CD4-positive, alpha-beta T cell treated with Interferon alpha-2 for 1 hour (primary cell): ENCODE results near the gene NQO2.
"Not testable (repeated sequence)": the region's sequence is repeated elsewhere in the genome, so short reads cannot be mapped to it uniquely, and the experiment has no call there.

Experiments
- DNase-seq, 2 donors: peaks; one replicate each; pipeline ENCODE4 v3.0.0-alpha.2; 2020 to 2022

The NQO2 gene

DNA sequence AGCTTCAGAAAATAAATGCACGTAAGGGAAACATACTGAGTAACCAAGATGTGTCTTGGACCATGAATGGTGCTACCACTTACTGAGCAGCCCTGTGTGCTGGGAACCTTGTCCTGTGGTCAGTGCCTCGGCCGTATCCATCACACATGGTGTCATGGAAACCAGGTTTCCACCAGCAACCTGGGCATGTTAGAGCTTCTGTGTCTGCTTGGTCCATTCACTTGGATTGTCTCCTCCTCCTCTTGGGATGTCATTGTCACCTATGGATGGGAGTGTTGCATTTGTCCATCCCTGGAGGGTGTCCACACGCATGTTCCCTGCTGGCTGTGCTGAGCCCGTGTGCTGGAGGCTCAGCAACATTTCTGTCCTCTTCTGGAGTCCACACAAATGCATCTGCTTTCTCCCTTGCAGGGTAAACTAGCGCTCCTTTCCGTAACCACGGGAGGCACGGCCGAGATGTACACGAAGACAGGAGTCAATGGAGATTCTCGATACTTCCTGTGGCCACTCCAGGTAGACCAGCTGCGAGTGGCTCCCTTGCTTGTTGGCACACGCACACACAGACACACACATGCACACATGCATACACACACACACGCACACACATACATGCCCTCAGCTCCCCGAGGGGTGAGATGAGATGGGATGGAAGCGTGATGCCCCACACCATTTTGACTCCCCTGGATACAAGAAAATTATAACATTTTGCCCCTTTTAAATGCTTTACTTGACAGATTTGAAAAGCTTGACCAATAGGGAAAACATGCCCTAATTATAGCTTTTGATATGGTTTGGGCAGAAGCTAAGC is 17.0 kb downstream of the NQO2 start:
- no peak for DNase-seq

DNA sequence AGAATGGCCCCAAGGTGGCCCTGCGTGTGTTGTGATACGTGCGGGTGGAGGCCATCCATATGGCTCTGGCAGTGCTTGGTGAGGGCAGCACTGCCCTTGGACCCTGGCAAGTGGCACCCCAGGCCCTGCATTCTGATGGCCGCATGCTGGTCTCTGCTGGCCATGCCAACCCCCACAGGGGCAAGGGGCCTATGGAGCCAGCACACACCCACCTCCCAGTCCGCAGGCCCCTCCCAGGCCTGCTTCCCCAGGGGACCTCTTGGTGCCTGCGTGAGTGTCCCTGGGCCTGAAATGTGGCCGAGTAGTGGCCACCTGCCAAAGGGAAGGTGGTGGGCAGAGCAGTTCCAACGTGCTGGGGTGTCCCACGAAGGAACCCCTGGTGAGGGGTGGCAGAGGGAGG is 17.6 kb downstream of the NQO2 start:
- DNase-seq: no peak

DNA sequence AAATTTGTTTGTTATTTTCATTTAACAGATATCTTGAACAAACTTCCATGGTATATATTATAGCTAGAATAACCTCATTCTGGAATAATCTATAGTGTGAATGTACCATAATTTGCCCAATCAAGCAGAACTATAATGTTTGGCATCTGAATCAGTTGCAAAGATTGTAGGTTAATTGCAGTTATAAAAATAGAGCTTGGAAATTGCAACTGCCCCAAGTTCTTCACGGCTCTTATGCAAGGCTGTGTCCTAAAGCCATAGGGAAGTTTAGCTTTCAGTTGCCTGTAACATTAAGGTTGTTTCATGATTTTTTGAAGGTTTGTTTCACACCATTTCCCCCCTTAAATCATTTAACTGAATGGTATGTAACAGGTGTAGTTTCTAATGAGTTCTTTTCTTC is 19.4 kb downstream of the NQO2 start:
- no peak for DNase-seq

DNA sequence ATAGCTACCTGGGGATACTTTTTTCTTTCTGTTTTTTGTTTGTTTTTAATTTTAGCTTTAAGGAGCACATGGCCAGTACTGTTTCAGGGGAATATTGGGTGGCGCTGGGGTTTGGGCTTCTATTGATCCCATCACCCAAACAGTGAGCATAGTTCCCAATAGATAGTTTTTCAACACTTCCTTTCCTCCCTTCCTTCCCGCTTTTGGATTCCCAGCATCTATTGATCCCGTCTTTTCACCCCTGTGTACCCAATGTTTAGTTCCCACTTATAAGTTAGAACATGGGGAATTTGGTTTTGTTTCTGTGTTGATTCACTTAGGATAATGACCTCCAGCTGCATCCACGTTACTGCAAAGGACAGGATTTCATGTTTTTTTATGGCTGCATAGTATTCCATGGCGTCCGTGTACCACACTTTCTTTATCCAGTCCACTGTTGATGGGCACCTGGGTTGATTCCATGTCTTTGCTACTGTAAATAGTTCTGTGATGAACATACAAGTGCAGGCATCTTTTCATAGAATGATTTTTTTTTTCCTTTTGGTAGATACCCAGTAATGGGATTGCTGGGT is 20.1 kb downstream of the NQO2 start:
- DNase-seq: no peak

DNA sequence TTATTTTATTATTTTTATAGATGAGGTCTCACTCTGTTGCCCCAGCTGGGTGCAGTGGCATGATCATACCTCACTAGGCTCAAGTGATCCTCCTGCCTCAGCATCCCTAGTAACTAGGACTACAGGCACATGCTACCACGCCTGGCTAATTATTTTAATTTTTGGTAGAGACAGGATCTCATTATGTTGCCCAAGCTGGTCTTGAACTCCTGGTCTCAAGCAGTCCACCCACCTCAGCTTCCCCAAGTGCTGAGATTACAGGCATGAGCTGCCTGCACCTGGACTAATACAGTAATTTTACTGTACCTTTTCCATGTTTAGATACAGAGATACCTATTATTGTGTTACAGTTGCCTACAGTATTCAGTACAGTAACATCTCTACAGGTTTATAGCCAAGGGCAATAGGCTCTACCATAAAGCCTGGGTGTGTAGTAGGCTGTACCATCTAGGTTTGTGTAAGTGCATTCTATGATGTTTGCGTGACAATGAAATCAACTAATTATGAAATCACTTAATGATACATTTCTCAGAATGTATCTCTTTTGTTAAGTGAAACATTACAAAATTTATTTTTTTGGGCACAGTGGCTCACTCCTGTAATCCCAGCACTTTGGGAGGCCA is 21.4 kb downstream of the NQO2 start:
- DNase-seq: not testable (repeated sequence)

DNA sequence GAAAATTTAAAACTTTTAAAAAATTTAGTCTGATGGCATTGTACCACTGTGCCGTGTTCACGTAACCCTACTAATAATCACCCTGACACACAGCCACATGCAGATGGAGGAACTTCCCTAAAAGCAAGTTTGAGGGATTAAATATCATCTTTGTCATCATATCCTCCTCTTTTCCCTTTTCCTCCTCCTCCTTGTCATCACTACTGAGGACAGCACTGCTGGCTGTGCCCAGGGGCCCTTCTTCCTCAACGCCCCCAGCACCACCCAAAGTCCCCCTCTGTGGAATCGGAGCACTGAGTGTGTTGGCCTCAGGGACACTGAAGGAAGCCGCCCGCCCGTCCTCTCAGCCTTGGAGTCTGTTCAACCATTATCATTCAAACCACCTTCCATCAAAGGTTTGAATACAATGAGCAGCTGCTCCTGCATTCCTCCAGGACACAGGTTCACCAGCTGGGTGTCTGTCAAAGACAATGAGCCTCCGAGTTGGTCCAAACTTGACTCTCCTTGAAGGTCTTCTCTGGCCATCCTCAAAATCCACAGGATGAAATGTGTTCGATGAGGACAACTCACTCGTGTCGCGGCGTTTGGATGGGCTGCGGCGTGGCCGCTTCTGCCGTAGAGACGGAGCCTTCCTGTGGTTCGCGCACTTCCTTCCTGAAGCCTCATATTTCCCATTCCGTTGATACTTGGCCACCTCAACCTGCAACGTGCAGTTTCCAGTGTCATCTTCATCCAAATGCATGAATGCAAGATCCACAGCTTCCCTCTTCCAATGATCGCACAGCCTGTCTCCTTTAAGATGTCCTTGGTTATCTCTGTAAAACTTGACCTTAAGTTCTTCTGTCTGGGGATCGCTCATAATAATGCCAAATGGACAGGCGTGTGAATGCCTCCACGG is 23.3 kb downstream of the NQO2 start:
- DNase-seq: peak in 1 of 2 donors; percentile 29

DNA sequence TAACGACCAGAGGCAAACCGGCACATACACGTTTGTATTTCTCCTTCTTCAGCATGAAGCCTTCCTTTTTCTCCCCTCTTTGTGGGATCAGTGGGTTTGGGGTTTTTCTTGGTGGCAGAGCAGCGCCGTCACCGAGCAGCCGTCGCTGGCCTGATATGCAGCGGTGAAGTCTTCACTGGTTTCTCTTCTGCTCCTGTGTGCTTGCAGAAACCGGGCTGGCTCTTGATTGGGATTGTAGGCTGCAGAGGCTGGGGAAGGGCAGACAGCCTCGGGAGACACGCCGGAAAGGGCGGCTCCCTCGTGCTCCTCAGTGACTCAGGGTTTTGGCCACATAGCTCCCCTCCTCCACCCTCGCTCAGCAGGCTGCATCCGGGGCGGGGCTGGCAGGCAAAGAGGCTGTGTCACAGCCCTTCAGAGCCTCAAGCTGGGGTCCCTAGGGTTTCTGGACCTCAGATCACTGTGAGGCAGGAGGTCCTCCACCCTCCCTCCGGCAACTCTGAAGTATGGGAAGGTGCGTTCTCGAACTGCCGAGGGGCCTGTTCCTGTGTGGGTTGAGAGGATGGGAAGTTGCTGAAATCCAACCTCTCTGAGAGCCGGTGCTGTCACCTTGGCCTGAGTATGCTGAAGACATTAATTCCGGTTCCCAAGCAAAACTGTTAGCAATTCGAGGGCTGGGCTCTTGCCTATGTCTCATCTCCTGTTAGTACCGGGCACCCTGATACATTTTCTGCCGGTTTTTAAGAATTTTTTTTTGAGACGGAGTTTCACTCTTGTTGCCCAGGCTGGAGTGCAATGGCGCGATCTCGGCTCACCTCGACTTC is 24.2 kb downstream of the NQO2 start:
- peak; percentile 83 to 84 for DNase-seq

DNA sequence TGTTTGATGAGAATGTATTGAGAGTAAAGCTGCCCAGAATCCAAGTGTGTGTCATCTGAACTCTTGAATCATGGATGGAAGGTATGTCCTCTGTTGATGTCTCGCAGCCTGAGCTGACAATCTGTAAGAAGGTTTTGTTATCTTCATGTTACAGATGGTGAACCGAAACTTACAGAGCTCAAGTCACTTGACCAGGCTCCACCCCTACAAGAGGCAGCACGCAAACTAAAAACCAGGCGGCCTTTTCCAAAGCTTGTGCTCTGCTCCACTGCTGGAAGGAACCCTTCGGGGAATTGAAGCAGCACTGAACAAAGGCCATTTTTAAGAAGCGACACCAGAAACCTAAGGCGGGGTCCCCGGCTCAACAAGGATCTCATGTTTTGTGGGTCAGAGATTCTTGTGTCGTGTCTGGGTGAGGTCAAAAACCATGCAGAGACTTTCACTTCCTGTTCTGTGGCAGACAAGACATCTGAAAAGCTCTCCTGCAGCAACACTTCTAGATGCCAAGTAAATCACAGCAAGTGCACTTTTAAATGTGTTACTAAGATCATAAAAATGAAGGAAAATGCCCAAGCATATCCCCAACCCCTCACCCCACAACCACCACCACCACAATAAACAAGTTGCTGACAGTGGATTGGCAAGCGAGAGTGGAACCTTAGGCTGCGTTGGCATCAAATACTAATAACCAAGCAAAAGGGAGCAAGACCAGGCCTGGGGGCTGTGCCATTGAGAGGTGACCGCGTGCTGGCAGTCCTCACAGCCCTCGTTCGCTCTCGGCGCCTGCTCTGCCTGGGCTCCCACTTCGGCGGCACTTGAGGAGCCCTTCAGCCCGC is 27.3 kb downstream of the NQO2 start:
- DNase-seq: peak; percentile 47 to 79

DNA sequence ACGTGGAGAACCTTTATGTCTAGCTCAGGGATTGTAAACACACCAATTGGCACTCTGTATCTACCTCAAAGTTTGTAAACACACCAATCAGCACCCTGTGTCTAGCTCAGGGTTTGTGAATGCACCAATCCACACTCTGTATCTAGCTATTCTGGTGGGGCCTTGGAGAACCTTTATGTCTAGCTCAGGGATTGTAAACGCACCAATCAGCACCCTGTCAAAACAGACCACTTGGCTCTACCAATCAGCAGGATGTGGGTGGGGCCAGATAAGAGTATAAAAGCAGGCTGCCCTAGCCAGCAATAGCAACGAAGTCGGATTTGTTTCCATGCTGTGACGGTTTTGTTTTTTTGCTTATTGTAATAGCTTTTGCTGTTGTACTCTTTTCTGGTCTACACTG is 28.5 kb downstream of the NQO2 start:
- not testable (repeated sequence) for DNase-seq

DNA sequence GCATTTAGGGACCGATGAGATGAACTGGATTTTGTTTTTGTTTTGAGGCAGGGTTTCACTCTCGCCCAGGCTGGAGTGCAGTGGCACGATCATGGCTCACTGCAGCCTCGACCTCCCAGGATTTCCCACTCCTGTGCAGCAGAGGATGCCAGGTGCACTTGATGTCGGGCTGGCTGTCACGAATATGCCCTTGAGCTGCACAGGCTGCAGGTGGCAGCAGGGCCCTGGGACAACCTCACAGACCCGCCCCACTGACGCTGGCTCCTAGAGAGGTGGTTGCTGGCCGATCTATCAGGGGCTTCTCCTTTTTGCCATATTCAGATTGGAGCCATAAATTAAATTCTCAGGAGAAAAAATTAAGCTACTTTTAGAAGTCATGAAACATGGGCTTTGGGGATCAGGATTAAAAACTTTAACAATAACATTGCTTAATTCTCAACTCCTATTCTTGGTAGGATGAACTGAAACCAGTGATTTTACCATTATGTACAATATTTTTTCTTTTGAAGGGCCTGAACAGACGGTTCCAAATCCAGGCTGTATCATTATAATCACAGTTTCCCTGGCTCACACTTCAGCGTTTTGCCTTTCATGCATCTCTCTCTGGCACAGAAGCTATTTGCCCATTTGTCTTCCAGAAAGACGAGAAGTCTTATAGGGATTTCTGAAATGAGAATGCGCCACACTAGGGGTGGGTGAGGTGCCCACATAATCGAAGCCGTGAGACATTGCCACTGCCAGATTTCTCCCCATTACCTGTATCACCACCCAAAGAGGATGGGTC is 32.4 kb downstream of the NQO2 start:
- no peak for DNase-seq

DNA sequence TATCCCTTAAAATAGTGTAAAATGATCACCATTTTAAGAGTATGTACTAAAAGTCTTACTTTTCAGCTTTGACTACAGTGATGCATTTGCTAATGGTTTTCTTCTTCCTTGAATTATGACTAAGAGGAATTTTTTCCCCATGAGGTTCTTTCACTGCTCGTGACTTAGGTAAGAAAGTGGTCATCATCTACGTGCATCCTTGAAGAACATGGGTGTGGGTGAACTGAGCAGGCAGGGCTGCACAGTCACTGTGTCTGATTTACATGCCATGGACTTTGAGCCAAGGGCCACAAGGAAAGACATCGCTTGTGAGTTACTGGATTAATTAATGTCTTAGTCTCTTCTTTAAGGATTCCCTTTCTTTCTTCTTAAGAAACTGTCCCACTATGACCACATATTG is 33.3 kb downstream of the NQO2 start:
- no peak for DNase-seq

DNA sequence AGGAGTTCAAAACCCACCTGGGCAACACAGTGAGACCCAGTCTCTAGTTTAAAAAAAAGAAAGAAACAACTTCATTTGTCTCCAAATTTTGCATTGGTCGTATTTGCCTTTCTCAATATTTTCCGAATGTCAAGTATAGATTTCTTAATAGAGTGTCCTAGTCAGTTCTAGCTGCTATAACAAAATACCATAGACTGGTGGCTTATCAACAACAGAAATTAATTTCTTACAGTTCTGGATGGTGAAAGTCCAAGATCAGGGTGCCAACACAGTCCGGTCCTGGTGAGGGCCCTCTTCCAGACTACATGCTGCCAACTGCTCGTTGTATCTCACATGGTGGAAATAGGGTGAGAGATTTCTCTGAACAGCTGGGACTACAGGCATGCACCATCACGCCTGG is 34.0 kb downstream of the NQO2 start:
- DNase-seq: no peak

DNA sequence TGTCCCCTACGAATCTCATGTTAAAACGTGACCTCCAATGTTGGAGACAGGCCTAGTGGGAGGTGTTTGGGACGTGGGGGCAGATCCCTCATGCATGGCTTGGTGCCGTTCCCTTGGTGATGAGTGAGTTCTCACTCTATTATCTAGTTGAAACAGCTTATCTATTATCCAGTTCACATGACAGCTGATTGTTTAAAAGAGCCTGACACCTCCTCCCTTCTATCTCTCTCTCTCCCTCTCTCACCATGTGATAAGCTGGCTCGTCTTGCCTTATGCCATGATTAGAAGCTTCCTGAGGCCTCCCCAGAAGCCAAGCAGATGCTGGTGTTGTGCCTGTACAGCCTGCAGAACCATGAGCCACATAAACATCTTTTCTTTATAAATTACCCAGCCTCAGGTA is 35.7 kb downstream of the NQO2 start:
- no peak for DNase-seq

DNA sequence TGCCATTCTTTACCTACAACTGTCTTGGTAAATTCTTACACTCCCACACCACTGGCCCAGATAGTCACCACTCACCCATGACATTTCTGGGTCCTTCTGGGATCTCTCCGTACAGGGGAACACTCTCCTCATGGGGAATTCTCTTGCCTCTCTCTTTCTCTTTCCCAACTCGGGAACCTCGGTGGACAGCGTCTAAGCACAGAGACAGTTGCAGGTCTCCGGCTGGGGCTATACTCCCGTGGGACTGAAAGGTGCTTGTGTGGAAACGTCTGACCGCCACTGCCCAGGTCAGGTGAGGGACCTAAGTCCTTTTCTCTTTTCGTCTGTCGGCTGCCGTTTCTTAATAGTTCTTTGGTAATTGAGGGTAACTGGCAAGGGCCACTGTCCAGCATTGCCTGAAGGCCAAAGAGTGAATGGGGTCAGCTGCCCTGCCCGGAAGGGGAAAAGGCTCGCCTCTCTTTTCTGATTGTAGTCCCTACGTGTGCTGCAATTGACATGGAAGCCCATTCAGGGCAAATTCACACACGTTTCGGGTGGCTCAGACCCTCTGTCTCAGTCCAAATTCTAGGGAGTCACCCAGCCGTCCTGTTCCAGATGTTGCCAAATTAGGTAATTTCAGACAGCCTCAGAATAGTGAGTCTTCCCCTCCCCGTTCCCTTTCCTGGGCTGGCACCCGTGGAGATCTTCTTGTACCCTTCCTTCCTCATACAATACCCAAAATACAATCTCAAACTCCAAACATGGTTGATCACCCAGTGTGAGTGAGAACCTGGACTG is 37.4 kb downstream of the NQO2 start:
- no peak for DNase-seq

DNA sequence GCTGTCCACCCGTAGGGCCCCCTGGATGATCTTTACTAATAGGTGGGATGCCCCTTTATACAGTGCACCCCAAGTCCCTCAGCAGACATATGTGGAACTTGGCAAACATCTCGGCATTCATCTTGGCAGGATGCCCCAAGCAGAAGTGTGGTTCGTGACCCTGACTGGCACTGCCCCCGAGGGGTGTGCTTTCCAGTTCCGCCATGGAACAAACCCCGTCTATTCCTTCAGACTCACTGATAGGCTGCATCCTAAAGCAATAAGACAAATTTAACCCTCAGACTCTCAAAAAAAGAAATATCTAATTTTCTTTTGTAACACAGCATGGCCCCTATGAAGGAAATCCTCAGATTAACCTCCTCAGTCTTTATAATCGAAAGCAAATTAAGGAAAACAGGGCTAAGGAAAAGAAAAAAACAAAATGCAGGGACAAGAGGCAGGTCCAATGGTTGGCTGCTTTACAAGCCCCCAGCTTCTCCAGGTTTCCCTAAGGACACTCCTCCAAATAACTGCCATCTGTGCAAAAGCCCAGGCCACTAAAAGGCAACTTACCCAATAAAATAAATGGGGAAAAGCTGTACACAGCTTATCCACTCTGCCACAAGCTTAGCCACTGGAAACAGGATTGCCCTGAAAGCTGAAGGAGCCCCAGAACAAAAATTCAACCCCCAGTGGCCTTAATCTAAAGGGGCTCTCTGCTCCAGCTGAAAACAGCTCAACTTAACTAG is 38.1 kb downstream of the NQO2 start:
- no peak for DNase-seq

DNA sequence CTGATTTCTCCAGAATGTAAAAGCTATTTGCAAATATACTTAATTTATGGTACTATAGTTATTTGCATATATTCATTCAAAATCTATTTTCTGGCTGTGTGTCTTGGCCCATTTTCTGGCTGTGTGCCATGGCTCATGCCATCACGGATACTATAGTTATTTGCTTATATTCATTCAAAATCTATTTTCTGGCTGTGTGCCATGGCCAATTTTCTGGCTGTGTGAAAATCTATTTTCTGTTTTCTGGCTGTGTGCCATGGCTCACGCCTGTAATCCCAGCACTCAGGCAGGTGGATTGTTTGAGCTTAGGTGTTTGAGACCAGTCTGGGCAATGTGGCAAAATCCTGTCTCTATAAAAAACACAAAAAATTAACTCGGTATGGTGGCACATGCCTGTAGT is 39.7 kb downstream of the NQO2 start:
- no peak for DNase-seq

DNA sequence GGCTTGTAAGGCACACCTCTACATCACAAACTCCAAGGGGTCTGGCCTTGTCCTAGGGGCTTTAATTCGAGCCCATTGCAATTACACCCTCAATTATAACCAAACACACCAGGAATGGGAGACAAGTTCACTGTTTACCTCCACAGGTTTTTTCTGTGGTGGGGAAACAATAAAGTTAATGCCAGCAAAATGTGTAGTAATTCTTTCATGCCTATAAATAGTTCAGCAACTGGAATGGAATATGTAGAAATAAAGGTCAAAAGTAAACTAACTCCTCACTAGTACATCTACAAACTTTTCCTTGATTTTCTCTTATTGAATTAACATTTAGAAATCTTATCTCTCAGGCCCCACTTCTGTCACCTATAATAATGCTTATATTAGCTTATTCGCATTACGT is 41.5 kb downstream of the NQO2 start:
- DNase-seq: no peak

DNA sequence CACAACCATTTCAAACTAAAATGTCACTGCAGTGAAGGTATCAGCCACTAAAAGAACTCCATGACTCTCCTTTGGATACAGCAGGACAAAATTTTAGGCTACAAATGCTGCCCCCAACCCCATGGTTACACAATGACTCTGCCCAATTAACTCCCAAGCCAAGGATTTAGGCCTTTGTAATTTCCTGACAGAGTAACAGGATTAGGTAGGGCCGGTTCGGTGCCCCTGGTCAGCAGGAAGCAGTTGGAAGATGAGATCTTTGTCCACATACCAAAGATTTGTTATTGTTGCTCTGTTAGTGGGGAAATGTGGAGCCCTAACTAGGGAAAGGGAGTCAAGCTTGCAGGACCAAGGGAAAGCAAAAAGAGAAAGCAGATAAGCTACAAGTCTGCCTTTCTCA is 41.9 kb downstream of the NQO2 start:
- no peak for DNase-seq

DNA sequence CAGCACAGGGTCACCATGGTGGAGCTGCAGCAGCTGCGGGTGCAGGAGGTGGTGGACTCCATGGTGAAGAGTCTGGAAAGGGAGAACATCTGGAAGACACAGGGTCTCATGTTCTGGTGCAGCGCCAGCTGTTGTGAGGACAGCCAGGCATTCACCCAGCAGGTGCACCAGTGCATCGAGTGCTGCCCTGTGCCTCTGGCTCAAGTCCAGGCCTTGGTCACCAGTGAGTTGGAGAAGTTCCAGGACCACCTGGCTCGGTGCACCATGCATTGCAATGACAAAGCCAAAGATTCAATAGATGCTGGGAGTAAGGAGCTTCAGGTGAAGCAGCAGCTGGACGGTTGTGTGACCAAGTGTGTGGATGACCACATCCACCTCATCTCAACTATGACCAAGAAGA is 45.7 kb downstream of the NQO2 start:
- DNase-seq: no peak
